Panc1 (cell line): ENCODE results near the gene GADL1.

Source experiments
- POLR2AphosphoS5 ChIP-seq: IDR thresholded peaks from 2 replicates; pipeline ENCODE4 v1.6.1; 2012; ENCODE audit warnings: mild to moderate bottlenecking, low read depth, low read length, moderate library complexity
- SIN3A ChIP-seq: IDR thresholded peaks from 2 replicates; pipeline ENCODE4 v1.6.1; 2012; ENCODE audit warnings: low read depth, mild to moderate bottlenecking, low read length, moderate library complexity, borderline replicate concordance; ENCODE audit not compliant: insufficient read depth
- TCF7L2 ChIP-seq: IDR thresholded peaks from 2 replicates; pipeline ENCODE4 v1.6.1; 2011; ENCODE audit warnings: mild to moderate bottlenecking, low read depth, low read length, inconsistent platforms
- TF ChIP-seq, protein P1 (sequence below): fragments of 450-650 bp; IDR thresholded peaks from 2 replicates; pipeline ENCODE4 v1.5.1; 2017; ENCODE audit warnings: mild to moderate bottlenecking
- TF ChIP-seq, protein P2 (sequence below), 2 experiments: IDR thresholded peaks; 2 replicates each; pipeline ENCODE4 v1.6.1; 2011 to 2012; ENCODE audit warnings: low read depth in 2 of 2, control low read depth in 1 of 2, low read length in 1 of 2, mild to moderate bottlenecking in 1 of 2, moderate library complexity in 1 of 2; ENCODE audit not compliant: insufficient read depth in 1 of 2

- TF ChIP-seq, protein P1, sequence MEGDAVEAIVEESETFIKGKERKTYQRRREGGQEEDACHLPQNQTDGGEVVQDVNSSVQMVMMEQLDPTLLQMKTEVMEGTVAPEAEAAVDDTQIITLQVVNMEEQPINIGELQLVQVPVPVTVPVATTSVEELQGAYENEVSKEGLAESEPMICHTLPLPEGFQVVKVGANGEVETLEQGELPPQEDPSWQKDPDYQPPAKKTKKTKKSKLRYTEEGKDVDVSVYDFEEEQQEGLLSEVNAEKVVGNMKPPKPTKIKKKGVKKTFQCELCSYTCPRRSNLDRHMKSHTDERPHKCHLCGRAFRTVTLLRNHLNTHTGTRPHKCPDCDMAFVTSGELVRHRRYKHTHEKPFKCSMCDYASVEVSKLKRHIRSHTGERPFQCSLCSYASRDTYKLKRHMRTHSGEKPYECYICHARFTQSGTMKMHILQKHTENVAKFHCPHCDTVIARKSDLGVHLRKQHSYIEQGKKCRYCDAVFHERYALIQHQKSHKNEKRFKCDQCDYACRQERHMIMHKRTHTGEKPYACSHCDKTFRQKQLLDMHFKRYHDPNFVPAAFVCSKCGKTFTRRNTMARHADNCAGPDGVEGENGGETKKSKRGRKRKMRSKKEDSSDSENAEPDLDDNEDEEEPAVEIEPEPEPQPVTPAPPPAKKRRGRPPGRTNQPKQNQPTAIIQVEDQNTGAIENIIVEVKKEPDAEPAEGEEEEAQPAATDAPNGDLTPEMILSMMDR, result no peak
- TF ChIP-seq POLR2AphosphoS5 (no peak), SIN3A (no peak), TCF7L2 (no peak)
- TF ChIP-seq, protein P2, sequence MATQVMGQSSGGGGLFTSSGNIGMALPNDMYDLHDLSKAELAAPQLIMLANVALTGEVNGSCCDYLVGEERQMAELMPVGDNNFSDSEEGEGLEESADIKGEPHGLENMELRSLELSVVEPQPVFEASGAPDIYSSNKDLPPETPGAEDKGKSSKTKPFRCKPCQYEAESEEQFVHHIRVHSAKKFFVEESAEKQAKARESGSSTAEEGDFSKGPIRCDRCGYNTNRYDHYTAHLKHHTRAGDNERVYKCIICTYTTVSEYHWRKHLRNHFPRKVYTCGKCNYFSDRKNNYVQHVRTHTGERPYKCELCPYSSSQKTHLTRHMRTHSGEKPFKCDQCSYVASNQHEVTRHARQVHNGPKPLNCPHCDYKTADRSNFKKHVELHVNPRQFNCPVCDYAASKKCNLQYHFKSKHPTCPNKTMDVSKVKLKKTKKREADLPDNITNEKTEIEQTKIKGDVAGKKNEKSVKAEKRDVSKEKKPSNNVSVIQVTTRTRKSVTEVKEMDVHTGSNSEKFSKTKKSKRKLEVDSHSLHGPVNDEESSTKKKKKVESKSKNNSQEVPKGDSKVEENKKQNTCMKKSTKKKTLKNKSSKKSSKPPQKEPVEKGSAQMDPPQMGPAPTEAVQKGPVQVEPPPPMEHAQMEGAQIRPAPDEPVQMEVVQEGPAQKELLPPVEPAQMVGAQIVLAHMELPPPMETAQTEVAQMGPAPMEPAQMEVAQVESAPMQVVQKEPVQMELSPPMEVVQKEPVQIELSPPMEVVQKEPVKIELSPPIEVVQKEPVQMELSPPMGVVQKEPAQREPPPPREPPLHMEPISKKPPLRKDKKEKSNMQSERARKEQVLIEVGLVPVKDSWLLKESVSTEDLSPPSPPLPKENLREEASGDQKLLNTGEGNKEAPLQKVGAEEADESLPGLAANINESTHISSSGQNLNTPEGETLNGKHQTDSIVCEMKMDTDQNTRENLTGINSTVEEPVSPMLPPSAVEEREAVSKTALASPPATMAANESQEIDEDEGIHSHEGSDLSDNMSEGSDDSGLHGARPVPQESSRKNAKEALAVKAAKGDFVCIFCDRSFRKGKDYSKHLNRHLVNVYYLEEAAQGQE (IDR thresholded peaks at IDR 0.05; ENCODE audit: insufficient read depth in 1 of 2, low read depth in 2 of 2, low read length in 1 of 2), result no peak
Measured at GRCh38 chr3:30886888-30887287, 7.6 kb downstream of the GADL1 start.
